Activated CD4-positive, alpha-beta T cell treated with anti-CD3 and anti-CD28 coated beads, Interleukin-2, amount 10 ng/mL, durations not matched to agents 24 days and 14 days (primary cell): Measurements from ENCODE around the gene SPAG17. TPM values are rescaled to one million over a fixed set of nuclear protein-coding genes. Genes with fewer than 3 reads are reported as not detected.

Source experiments
- DNase-seq: peaks from one replicate; pipeline ENCODE4 v3.0.0; 2022
- H3K27ac Mint-ChIP-seq: one replicate; pipeline ENCODE4 v1.8.0; 2022; ENCODE audit warnings: mild to moderate bottlenecking, mixed read lengths
- H3K27me3 Mint-ChIP-seq: one replicate; pipeline ENCODE4 v1.8.0; 2022; ENCODE audit warnings: mixed read lengths
- H3K36me3 Mint-ChIP-seq: one replicate; pipeline ENCODE4 v1.8.0; 2022; ENCODE audit warnings: low read depth, mild to moderate bottlenecking, mixed read lengths
- H3K4me1 Mint-ChIP-seq: one replicate; pipeline ENCODE4 v1.8.0; 2021; ENCODE audit warnings: mixed read lengths
- H3K4me3 Mint-ChIP-seq: one replicate; pipeline ENCODE4 v1.8.0; 2022; ENCODE audit warnings: mild to moderate bottlenecking, moderate library complexity, mixed read lengths
- H3K9me3 Mint-ChIP-seq: one replicate; pipeline ENCODE4 v1.8.0; 2021; ENCODE audit warnings: mixed read lengths
- intact Hi-C: fragments of 100-400 bp; cut with micrococcal nuclease; formaldehyde crosslinking; loops from one replicate; pipeline ENCODE4 v1.15.1; 2023
- total RNA-seq: library from RNA; stranded (reverse); gene quantifications from 2 replicates; pipeline ENCODE4 v1.2.3, GENCODE V29; 2022

Gene SPAG17
- total RNA-seq, 1 donor from 2014 or later, result not detected

GRCh38 chr1:118047650-118048224, 137.3 kb downstream of the SPAG17 start:
- no peaks in the 10 kb centered on the region for H3K4me1 Mint-ChIP-seq
- H3K4me3 Mint-ChIP-seq, result no peak overlapping the region

GRCh38 chr1:118047006-118047649, 137.9 kb downstream of the SPAG17 start:
- intact Hi-C loops, result no loop called here
- Mint-ChIP-seq H3K27me3 (peaks cover under 1% of the 10 kb centered on the region), H3K36me3 (no peaks in the 10 kb centered on the region), H3K4me3 (no peak overlapping the region), H3K27ac (no peak overlapping the region), H3K9me3 (no peaks in the 10 kb centered on the region), H3K4me1 (no peaks in the 10 kb centered on the region)
- no peak for DNase-seq

More at GRCh38 chr1:118047650-118048224, 137.3 kb downstream of the SPAG17 start:
- DNase-seq, result no peak
- intact Hi-C loops, result no loop called here
- H3K27me3 Mint-ChIP-seq, result peaks cover 2% of the 10 kb centered on the region
- no peaks in the 10 kb centered on the region for H3K9me3 Mint-ChIP-seq
- H3K36me3 Mint-ChIP-seq, result no peaks in the 10 kb centered on the region
- H3K27ac Mint-ChIP-seq, result no peak overlapping the region

- no peak overlapping the region for H3K27ac Mint-ChIP-seq
- intact Hi-C loops, result no loop called here
- H3K9me3 Mint-ChIP-seq, result no peaks in the 10 kb centered on the region
- DNase-seq, result no peak
- H3K4me3 Mint-ChIP-seq, result no peak overlapping the region
- H3K36me3 Mint-ChIP-seq, result no peaks in the 10 kb centered on the region
- H3K4me1 Mint-ChIP-seq, result no peaks in the 10 kb centered on the region
- no peaks in the 10 kb centered on the region for H3K27me3 Mint-ChIP-seq
Measured at GRCh38 chr1:118043624-118044023, 141.4 kb downstream of the SPAG17 start.

GRCh38 chr1:118042501-118042900, 142.5 kb downstream of the SPAG17 start:
- no peak overlapping the region for H3K4me3 Mint-ChIP-seq
- no peaks in the 10 kb centered on the region for H3K4me1 Mint-ChIP-seq
- no peaks in the 10 kb centered on the region for H3K36me3 Mint-ChIP-seq
- H3K9me3 Mint-ChIP-seq, result no peaks in the 10 kb centered on the region
- no peak for DNase-seq
- no peaks in the 10 kb centered on the region for H3K27me3 Mint-ChIP-seq
- intact Hi-C loops, result no loop called here
- H3K27ac Mint-ChIP-seq, result no peak overlapping the region

- Mint-ChIP-seq H3K27me3 (peaks cover 2% of the 10 kb centered on the region), H3K9me3 (no peaks in the 10 kb centered on the region), H3K27ac (no peak overlapping the region), H3K4me3 (no peak overlapping the region), H3K4me1 (no peaks in the 10 kb centered on the region), H3K36me3 (no peaks in the 10 kb centered on the region)
- intact Hi-C loops, result no loop called here
- DNase-seq, result no peak
Measured at GRCh38 chr1:118039170-118039569, 145.9 kb downstream of the SPAG17 start.

- peaks cover 4% of the 10 kb centered on the region for H3K27me3 Mint-ChIP-seq
- intact Hi-C loops, result no loop called here
Measured at GRCh38 chr1:118032883-118033282, 152.1 kb downstream of the SPAG17 start.

GRCh38 chr1:118028267-118028666, 156.8 kb downstream of the SPAG17 start:
- intact Hi-C loops, result no loop called here

More at GRCh38 chr1:118032883-118033282, 152.1 kb downstream of the SPAG17 start:
- H3K4me3 Mint-ChIP-seq, result no peak overlapping the region
- no peak for DNase-seq
- H3K27ac Mint-ChIP-seq, result no peak overlapping the region
- no peaks in the 10 kb centered on the region for H3K36me3 Mint-ChIP-seq
- no peaks in the 10 kb centered on the region for H3K9me3 Mint-ChIP-seq
- H3K4me1 Mint-ChIP-seq, result no peaks in the 10 kb centered on the region

GRCh38 chr1:118023199-118023598, 161.8 kb downstream of the SPAG17 start:
- Mint-ChIP-seq H3K27ac (no peak overlapping the region), H3K4me3 (no peak overlapping the region), H3K27me3 (peaks cover 8% of the 10 kb centered on the region), H3K4me1 (no peaks in the 10 kb centered on the region), H3K9me3 (no peaks in the 10 kb centered on the region), H3K36me3 (no peaks in the 10 kb centered on the region)
- intact Hi-C loops, result no loop called here
- DNase-seq, result no peak

More at GRCh38 chr1:118028267-118028666, 156.8 kb downstream of the SPAG17 start:
- Mint-ChIP-seq H3K4me3 (no peak overlapping the region), H3K27ac (no peak overlapping the region), H3K9me3 (no peaks in the 10 kb centered on the region), H3K36me3 (no peaks in the 10 kb centered on the region), H3K27me3 (peaks cover 7% of the 10 kb centered on the region), H3K4me1 (no peaks in the 10 kb centered on the region)
- DNase-seq, result no peak

GRCh38 chr1:118021668-118022067, 163.4 kb downstream of the SPAG17 start:
- no peak for DNase-seq
- Mint-ChIP-seq H3K4me3 (no peak overlapping the region), H3K27me3 (peaks cover 10% of the 10 kb centered on the region), H3K4me1 (no peaks in the 10 kb centered on the region), H3K36me3 (no peaks in the 10 kb centered on the region), H3K9me3 (no peaks in the 10 kb centered on the region), H3K27ac (no peak overlapping the region)
- intact Hi-C loops, result no loop called here

GRCh38 chr1:118018060-118018459, 167.0 kb downstream of the SPAG17 start:
- Mint-ChIP-seq H3K27me3 (peaks cover 5% of the 10 kb centered on the region), H3K4me3 (no peak overlapping the region)

GRCh38 chr1:118013938-118014337, 171.1 kb downstream of the SPAG17 start:
- intact Hi-C loops, result no loop called here
- Mint-ChIP-seq H3K4me3 (no peak overlapping the region), H3K27ac (no peak overlapping the region), H3K27me3 (peaks cover 3% of the 10 kb centered on the region), H3K4me1 (no peaks in the 10 kb centered on the region), H3K9me3 (no peaks in the 10 kb centered on the region), H3K36me3 (no peaks in the 10 kb centered on the region)
- no peak for DNase-seq

More at GRCh38 chr1:118018060-118018459, 167.0 kb downstream of the SPAG17 start:
- Mint-ChIP-seq H3K4me1 (no peaks in the 10 kb centered on the region), H3K9me3 (no peaks in the 10 kb centered on the region), H3K36me3 (no peaks in the 10 kb centered on the region), H3K27ac (no peak overlapping the region)
- no peak for DNase-seq
- intact Hi-C loops, result no loop called here

GRCh38 chr1:118013336-118013735, 171.7 kb downstream of the SPAG17 start:
- intact Hi-C loops, result no loop called here
- H3K27me3 Mint-ChIP-seq, result peaks cover 3% of the 10 kb centered on the region
- no peak overlapping the region for H3K4me3 Mint-ChIP-seq
- no peaks in the 10 kb centered on the region for H3K36me3 Mint-ChIP-seq
- H3K4me1 Mint-ChIP-seq, result no peaks in the 10 kb centered on the region
- H3K9me3 Mint-ChIP-seq, result no peaks in the 10 kb centered on the region
- no peak overlapping the region for H3K27ac Mint-ChIP-seq
- DNase-seq, result no peak

GRCh38 chr1:118012515-118013124, 172.4 kb downstream of the SPAG17 start:
- H3K9me3 Mint-ChIP-seq, result no peaks in the 10 kb centered on the region
- H3K36me3 Mint-ChIP-seq, result no peaks in the 10 kb centered on the region
- no peak for DNase-seq
- no peak overlapping the region for H3K27ac Mint-ChIP-seq
- peaks cover 4% of the 10 kb centered on the region for H3K27me3 Mint-ChIP-seq
- H3K4me3 Mint-ChIP-seq, result no peak overlapping the region
- H3K4me1 Mint-ChIP-seq, result no peaks in the 10 kb centered on the region
- intact Hi-C loops, result no loop called here

GRCh38 chr1:118008011-118008410, 177.0 kb downstream of the SPAG17 start:
- Mint-ChIP-seq H3K4me3 (no peak overlapping the region), H3K36me3 (no peaks in the 10 kb centered on the region), H3K9me3 (no peaks in the 10 kb centered on the region), H3K27me3 (peaks cover 1% of the 10 kb centered on the region), H3K27ac (no peak overlapping the region), H3K4me1 (no peaks in the 10 kb centered on the region)
- DNase-seq, result no peak
- intact Hi-C loops, result no loop called here
